Astrocyte of the cerebellum (primary cell): ENCODE results near the gene TP53BP1.

Experiments
- DNase-seq: peaks from one replicate; pipeline ENCODE4 v3.0.0-alpha.2; 2011; ENCODE audit warnings: low read depth
- H3K4me3 ChIP-seq: 2 replicates; pipeline ENCODE4 v1.5.1; 2011; ENCODE audit warnings: mild to moderate bottlenecking, low read depth, low read length, moderate library complexity
- CTCF ChIP-seq: IDR thresholded peaks from 2 replicates; pipeline ENCODE4 v1.5.1; 2012; ENCODE audit warnings: low read length, low read depth, moderate library complexity, mild to moderate bottlenecking; ENCODE audit errors: missing control alignments
- in situ Hi-C: cut with HindIII; loops from 2 replicates; pipeline ENCODE4 v1.10.0; 2017; ENCODE audit warnings: low sequenced_read_pairs

The TP53BP1 gene

GRCh38 chr15:43525131-43525530 is 32.2 kb upstream of the TP53BP1 start:
- H3K4me3 ChIP-seq, result no peak overlapping the region
- DNase-seq, result no peak
- in situ Hi-C loops, result no loop called here
- no peak for TF ChIP-seq CTCF

DNA sequence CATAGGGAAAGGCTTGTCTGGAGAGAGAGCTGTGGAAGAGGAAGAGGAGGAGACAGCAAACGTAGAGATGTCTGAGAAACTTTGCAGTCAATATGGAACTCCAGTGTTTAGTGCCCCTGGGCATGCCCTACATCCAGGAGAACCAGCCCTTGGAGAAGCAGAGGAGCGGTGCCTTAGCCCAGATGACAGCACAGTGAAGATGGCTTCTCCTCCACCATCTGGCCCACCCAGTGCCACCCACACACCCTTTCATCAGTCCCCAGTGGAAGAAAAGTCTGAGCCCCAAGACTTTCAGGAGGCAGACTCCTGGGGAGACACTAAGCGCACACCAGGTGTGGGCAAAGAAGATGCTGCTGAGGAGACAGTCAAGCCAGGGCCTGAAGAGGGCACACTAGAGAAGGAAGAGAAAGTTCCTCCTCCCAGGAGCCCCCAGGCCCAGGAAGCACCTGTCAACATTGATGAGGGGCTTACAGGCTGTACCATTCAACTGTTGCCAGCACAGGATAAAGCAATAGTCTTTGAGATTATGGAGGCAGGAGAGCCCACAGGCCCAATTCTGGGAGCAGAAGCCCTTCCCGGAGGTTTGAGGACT is 31.4 kb upstream of the TP53BP1 start:
- no peak overlapping the region for H3K4me3 ChIP-seq
- no peak for DNase-seq
- in situ Hi-C loops, result no loop called here
- no peak for TF ChIP-seq CTCF

- DNase-seq, result no peak
- TF ChIP-seq CTCF, result no peak
- H3K4me3 ChIP-seq, result no peak overlapping the region
- in situ Hi-C loops, result no loop called here
These were observed 30.7 kb upstream of the TP53BP1 start for GRCh38 chr15:43523646-43524045.

- no peak overlapping the region for H3K4me3 ChIP-seq
- in situ Hi-C loops, result no loop called here
- TF ChIP-seq CTCF, result no peak
- DNase-seq, result no peak
These were observed 29.3 kb upstream of the TP53BP1 start for GRCh38 chr15:43522247-43522646.

- in situ Hi-C loops, result no loop called here
- H3K4me3 ChIP-seq, result no peak overlapping the region
- DNase-seq, result no peak
- TF ChIP-seq CTCF, result no peak
These were observed 28.5 kb upstream of the TP53BP1 start for GRCh38 chr15:43521419-43521818.

DNA sequence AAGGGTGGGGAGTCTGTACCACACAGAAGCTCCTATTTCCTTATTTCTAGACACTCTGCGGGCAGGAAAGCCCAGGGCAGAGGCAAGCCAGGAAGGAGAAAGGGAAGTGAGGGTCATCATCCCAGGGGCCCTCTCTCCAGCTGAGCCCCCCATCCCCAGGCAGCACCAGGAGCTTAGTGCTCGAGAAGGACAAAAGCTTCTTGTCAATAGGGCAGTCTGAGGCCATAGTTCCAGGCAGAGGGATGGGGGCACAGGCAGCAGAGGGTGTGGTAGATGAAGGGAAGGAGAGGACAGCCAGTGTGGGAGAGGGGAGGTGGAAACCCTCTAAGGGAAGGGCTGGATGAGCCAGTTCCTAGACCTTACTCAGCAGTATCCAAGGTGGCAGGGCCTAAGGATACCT is 27.2 kb upstream of the TP53BP1 start:
- no peak for DNase-seq
- no peak for TF ChIP-seq CTCF
- H3K4me3 ChIP-seq, result no peak overlapping the region
- in situ Hi-C loops, result no loop called here

DNA sequence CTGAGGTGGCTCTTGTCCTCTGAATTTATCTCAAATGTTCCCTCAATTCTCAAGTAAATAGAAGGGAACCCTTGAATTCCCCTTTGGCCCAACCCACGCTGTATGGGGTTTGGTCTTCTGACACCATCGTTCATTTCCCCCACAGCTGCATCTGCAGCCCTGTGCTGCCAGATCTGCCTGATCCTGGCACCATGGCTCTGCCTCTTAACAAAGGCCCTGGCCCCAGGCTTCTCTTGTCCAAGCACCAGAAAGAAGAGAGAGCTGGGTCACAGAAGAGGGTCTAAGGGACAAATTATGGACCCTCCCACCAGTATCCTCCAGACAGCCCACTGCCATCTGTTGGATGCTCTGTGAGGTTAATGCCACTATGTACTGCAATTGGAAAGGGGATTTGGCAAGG is 26.2 kb upstream of the TP53BP1 start:
- no peak for TF ChIP-seq CTCF
- no peak overlapping the region for H3K4me3 ChIP-seq
- DNase-seq, result no peak
- in situ Hi-C loops, result no loop called here
